HG02623 (cell line): ENCODE measurements around the gene COA5.
A peak's percentile ranks its signal among the peaks of the same experiment; 100 is the strongest.

Experiments
- ATAC-seq: cut with Tn5 transposase; IDR thresholded peaks from one replicate; pipeline ENCODE4 v1.9.1; 2021; ENCODE audit warnings: moderate library complexity; ENCODE audit not compliant: unreplicated experiment

Gene COA5

DNA sequence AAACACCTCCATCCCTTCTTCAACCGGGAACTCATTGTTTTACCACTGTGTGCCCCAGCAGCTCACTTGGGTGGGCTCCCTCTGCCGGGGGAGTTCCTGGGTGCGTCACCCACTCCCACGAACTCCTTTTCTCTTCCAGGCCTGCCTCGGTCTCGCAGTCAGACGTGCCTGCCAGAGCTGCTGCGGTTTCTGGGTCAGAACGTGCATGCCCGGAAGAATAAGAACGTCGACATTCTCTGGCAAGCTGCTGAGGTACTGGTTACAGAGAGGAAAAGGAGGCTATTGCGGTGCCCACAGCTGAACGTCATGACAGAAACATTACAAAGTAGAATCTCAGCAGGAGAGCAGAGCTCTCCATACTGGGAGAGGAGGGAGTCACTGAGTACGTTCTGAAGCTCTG is 35.6 kb downstream of the COA5 start:
- ATAC-seq, result no peak

DNA sequence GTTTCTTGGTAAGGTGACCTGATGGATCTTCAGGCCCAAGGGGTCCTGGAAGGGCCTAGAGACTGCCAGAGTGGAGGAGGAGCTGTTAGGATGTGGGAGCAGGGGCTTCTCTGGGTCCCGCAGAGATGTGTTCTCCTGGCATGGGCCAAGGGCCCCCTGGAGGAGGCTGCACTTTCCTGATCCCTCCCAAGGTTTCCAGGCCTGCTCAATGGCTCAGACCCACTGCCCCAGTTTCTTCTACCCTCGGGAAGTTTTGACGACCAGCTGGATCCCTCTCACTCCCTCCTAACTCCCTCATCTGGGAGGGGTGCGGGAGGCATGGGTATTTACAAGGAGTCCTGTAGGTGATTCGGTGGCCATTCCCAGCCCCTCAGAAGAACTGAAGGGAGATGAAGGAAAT is 36.1 kb downstream of the COA5 start:
- ATAC-seq, result no peak

DNA sequence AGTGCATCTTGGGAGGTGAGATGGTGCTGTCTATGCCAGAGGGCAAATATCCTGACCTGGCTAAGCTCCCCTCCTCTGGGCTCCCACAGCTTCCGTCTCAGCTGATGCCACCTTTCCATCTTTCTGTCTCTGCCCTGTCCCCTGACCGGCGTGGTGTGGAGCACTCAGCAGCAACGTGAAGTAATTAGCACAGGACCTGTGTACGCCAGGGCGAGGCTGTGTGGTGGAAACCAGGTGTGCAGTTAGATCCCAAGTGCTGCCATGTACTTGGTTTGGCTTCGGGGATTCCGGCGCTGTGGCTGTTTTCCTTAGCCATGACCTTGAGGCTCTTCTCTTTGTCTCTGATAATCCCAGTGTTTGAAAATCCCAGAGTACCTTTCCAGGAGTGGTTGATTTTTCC is 36.5 kb downstream of the COA5 start:
- no peak for ATAC-seq

DNA sequence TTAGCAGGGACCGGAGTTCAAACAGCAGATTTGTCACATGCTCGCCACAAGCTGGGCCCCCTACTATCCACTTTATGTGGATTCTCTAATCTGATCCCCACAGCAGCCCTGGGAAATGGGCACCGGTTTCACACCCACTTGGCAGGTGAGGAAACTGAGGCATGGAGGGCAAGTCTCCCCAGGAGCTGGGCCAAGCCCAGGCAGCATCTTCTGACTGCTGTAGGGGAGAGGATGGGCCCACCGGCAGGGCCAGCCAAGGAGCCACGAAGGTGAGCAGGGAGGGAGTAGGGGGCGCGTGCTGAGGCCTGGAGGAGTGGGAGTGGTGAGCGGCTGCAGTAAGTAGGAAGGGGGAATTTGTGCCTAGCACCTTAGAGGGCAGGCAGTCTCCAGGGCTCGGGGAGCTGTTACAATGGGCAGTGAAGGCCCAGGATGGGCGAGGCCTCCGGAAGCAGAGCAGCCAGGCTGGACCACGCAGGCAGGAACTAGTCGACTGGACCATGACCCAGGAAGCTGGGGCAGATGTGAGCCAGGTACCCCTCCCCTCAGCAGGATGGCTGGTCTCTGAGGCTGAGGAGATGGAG is 37.1 kb downstream of the COA5 start:
- no peak for ATAC-seq

DNA sequence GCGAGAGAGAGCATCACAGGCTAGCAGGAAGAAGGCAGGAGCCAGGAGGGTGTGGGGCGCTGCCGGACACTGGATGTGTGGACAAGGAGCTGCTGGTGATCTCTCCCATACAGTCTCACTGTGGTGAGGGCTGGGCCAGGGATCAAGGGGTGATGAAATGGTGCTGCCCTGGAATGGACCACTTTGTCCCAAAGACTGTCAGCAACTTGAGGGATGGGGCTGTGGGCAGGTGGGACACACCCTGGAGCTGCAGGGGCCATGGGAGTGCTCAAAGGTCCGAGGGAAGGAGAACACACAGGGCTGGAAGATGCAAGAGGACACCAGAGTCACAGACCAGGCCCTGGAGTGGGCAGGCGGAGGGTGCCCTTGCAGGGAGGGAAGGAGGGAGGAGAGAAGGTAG is 38.0 kb downstream of the COA5 start:
- ATAC-seq, result no peak

DNA sequence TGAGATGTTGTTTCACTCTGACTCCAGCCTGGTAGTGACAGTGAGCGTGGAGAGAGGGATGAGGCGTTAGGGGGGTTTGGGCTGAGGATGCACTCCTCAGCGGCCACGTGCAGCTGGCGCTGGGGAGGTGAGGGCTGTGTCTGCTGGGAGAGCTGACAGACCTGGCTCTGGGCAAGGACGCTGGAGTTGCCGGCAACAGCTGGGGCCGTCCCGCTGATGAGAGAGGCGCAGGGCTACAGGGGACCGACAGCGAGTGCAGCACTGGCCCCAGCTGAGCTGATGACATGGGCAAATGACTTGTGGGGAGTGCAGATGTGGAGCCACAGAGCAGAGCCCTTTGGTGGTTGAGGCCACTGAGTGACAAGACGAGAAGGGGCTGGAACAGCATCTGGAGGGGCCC is 38.4 kb downstream of the COA5 start:
- no peak for ATAC-seq

DNA sequence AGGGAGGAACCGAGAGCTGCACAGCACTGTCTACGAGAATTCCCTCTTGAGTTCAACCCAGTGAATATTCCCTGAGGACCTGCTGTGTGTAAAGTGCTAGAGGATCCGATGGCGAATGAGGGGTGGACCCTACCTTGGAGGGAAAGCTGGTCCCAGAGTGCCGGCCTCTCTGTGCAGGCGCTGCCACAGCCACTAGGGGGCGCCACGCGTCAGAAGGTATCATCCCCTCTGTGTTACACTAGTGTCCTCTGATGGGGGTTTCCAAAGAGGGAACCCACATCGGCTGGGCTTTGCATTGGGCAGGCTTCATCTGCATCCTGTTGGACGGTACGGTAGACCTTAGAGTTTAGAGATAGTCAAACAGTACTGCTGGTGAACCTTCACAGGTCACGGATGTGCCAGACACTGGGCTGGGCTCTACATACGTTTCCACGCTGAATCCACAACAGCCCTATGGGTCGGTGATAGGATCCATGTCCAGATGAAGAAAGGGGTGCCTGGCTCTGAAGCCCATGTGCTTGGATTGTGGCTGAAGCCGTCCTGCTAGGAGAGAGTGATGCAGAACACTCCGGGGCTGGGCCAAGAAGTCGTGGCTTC is 39.0 kb downstream of the COA5 start:
- ATAC-seq, result peak; percentile 55

DNA sequence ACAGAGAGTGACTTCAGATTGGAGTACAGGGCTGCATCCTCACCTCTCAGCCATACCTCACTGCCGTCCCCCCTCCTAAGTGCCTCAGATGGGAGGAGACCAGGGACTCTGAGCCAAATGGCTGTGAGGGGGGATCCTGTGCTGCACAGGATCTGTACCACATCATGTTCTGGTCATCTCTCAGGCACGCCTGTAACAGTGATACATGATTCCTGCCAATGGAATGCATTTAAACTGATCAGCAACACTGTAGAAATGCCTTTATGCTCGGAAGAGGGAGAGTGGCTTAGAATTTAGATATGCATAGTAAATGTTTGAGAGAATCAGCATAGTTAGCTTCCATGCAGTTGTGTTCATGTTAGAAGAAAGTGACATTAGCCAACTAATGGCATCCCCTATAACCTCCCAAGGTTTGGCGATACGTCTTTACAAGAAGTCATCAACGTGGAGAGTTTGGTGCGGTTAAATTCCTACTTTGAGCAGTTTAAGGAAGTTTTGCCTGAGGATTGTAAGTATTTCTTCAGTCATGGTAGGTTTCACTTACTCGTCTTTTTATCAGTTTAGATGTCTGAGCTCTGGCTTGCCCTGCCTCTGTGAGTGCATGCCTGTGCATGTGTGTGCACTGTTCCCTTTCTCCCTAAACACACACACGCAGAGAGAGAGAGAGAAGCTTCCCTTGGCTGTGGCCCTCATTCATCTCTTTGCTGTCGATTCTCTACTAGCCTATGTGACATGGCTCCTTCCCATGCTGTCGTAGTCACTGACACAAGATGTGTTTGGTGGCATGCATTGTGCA is 40.0 kb downstream of the COA5 start:
- ATAC-seq, result no peak

DNA sequence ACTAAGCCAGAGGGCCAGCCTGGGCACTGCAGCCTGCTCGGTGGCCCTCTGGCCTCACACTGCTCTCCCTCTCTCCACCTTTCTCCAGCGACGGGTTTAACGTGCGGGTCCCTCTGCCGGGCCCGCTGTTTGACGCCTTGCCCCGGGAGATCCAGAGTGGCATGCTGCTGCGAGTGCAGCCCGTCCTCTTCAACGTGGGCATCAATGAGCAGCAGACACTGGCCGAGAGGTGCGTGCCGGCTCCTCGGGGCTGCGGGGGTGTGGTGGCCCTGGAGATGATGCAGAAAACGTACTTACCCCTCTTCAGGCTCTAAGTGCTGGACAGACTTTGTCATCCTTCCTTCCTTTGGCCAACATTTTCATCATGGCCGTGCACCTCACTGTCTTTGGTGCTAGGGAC is 42.4 kb downstream of the COA5 start:
- ATAC-seq, result no peak

DNA sequence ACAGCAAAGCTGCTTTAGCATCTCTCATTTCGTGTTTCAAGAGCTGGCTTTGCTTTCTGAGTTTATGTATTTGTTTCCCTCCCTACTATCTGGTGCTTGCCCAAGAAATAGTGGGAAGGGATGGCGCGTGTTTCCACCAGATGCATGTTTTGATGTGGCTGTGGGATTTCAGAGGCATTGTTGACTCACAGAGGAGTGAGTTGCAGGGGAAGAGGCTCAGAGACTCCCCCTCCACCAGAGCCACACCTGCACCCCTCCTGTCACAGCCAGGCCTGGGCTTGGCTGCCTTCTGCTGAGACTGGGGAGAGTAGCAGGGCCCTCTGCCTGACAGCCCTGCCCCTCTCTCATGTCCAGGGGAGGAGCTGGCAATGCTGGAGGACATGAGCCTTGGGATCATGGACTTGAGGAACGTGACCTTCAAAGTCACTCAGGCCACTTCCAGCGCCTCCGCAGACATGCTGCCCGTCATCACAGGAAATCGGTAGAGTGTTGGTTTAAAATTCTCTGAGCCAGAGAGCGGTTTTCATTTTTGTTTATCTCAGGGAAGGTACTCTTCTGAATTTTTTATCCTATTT is 42.9 kb downstream of the COA5 start:
- no peak for ATAC-seq

DNA sequence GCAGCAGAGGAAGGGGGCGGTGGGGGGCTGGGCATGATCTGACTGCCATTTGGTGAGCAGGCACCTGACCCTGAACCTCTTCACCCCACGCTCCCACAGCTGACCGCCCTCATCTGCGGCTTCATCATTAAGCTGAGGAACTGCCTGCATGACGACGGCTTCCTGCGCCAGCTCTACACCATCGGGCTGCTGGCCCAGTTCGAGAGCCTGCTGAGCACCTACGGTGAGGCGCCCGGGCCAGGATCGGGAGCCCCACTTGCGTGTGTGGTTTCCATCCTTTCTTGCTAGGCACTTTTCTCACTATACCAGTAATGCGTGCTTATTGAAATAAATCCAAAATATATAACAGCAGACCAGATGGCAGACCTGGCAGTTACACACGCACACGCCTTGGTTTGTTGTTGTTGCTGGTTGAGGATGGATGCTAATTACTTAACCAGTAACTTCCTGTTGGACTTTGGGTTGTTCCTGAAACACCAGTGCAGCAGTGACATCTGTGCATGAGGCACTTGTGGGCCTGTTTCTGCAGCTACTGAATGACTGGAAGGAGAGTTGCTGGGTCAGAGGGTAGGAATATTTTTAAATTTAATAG is 43.7 kb downstream of the COA5 start:
- no peak for ATAC-seq

DNA sequence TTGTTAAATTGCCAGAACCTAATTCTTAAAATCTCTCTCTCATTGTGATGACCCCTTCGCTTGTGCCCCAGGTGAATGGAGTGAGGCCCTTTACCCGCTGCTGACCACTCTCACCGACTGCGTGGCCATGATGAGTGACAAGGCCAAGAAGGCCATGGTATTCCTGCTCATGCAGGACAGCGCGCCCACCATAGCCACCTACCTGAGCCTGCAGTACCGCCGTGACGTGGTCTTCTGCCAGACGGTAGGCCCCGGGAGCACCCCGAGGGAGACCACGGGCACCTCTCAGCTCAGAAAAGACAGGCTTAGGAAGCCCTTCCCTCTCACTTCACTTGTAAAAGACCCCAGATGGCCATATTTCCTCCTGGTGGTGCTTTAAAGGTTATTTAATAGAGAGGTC is 44.9 kb downstream of the COA5 start:
- ATAC-seq, result no peak

DNA sequence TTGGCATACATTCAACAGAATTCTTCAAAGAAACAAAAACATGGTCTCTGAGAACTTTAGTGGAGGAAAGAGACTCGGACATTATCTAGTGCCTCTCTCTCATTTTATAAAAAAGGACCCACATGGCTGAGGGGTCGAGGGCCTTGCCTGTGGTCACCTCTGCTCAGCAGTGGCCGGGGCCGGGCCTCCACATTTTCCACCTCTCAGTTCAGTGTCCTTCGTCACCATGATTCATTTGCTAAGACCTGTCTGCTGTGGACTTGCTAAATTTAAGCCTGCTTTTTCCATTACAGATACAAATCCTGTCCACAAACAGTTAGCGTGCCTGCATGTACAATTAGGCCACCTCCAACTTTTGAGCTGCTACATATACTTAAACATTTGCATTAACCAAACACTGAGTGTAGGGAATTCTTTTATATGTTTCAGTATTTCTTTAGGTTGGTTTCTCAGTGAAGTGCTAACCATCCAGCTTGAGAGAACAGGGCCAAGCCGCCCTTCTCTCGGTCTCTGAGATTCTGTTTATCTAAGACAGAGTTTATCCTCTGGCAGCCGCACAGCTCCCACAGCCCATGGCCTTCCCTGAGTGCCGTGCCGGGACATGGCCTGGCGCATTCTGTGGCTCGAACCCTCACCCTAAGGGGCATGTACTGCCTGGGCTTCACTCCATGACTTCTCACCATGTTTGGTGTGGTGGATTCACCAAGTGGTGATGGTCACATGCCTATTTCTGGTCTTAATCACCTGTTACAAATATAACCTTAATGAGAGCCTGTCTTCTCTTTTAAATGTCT is 46.2 kb downstream of the COA5 start:
- no peak for ATAC-seq

DNA sequence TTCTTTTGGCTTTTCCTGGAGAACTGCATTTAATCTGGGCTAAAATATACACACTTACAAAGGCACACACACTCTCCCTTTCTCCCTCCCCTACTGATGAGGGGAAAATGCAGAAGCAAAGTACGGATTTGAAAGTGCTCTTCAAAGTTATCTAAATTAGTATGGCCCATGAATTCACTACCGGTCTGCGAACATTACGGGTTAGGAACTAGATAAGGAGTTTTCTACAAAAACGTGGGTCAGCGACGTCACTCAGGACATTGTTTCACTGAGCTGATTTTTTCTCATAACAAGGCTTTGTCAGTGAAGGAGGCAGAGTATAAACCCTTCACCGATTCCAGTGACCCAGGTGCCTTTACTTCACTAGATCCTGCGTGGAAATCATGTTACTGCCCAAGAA is 47.3 kb downstream of the COA5 start:
- no peak for ATAC-seq

DNA sequence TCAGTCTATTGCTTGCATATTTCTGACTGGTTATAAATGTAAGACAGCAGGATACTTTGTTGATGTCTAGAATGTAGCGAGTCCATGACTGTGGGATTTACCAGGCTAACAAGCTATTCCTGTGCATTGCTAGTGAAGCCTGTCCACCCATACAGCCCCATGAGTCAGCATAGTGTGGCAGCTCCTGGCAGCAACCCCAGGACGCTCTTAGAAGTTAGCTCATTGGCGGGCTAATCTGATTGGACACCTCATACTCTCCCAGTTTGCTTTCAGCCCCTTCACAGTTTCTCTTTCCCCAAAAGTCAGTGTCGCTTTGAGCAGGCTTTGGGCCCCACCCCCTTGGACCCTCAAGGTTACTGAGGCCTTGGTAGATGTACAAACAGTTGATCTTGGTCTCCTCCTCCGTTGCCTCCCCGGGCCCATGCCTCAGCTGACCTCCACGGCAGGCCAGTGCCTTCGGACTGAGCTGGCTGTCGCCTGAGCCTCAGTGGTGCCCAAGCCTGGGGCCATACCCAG is 48.0 kb downstream of the COA5 start:
- no peak for ATAC-seq

DNA sequence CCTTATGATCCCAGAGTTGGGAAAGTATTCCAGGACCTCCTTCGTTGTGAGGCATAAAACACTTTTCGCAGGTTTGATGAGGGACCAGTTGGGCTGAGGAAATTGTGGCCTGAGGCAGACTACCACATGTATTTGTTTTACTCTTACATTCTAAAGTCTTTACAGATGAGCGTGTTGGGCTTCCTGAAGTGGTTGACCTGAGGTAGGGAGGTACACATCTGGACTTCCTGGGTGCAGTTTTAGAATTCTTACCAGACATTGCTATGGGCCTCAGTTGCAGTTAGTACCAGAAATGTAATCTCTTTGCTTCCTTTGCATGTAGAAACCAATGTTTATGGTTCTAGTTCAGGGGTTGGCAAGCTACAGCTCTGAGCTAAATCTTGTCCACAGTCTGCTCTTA is 48.7 kb downstream of the COA5 start:
- no peak for ATAC-seq

DNA sequence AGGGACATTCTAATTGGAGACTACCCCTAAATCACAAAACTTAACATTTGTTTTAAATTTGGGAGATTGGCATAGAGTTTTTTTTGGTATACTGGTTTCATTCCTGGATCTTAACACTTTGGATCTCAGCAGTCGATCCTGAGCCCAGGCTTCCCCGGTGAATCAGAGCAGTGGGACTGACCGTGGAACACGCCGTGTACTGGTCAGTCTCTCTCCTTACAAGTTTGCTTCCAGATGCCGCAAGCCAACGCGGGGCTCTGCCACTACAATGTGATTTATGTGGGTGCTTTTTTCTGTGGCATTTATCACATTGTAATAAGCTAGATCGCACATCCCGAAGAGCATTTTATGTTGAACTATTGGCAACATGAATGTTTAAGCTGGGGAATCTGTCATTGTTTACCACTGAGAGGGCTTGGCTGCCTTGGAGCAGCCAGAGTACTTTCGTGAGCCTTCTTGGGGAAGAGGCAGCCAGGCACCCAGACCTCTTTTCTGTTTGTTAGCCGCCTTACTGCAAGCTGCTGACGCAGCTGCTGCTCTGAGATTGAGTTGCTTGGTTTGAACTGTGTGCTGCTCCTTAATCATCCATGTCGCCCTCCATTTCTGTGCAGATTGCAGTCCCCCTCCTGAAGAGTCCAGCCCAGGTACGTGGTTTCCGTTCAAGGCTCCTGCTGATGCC is 49.3 kb downstream of the COA5 start:
- ATAC-seq, result no peak

DNA sequence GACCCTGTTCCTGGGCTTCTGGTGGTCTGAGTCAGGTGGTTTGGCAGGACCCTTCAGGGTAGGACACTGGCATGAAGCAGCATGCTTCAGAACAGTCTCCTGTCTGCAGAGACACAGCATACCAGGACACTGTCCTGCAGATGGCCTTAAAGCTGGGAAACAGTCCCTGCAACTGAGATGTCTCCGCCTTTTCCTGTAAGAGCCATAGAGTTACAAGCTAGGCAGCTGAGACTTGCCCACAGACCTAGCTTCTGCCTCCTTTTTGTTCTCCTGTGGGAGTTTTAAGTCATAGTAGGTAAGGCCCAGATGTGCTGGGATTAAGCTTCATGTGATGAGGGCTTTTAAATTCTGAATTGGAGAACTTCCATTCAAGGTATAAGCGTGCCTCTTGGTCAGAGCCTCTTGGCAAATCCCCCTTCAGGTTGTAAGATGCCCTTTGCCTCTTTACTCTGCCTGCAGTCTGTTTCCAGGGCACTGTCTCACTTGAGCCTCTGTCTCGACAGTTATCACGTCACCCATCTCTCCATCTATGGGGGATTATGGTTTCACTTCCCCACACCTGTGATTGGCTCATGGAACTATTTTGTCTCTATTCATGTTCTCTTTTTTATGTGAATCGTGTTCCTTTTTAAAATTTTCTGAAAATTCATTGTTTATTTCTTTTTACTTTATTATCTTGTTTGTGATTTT is 51.8 kb downstream of the COA5 start:
- peak; percentile 47 for ATAC-seq

DNA sequence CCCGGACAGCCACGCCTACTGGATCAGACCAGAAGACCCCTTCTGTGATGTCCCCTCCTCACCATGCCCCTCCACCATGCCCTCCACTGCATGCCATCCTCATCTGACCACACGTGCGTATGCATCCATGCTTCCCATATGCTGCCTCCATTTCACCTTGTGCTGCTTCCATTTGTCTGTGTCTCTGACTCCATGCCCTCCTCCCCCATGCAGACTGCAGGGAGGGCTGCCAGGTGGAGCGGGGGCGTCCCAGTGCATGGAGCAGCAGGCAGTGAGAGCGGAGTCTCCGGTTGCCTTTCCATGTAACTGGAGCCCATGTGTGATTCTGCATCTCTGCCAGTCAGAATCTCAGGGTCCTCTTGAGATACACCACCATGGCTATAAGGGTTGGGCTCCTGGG is 52.6 kb downstream of the COA5 start:
- ATAC-seq, result no peak
